Mesenteric fat pad (tissue), 1 donor: ENCODE results near the gene ITPR2. TPM values are rescaled to one million over a fixed set of nuclear protein-coding genes. Genes with fewer than 3 reads are reported as not detected.
"Not testable (repeated sequence)": the region's sequence is repeated elsewhere in the genome, so short reads cannot be mapped to it uniquely, and the experiment has no call there.

ENCODE experiments used
- DNase-seq: peaks from one replicate; pipeline ENCODE4 v3.0.0-alpha.2; 2020; ENCODE audit warnings: low spot score
- long read RNA-seq: library from polyadenylated mRNA; unstranded; transcript quantifications from one replicate; pipeline ENCODE4 v2.0.0, GENCODE V29; 2020
- total RNA-seq: library from RNA; stranded (reverse); fragmentation: NEBNext Ultra II Directional; extraction: Animal tissue kit (Norgen Biotek cat#: 25700); gene quantifications from one replicate; pipeline ENCODE4 v1.2.1, GENCODE V29; 2021
- donor health status: DM: yes; HTN: yes; CAD: no.

The ITPR2 gene
- total RNA-seq = 71.3 TPM
- long read RNA-seq, partial matches to known transcripts = 35 of 55 reads
- long read RNA-seq, other reads (novel, unspliced or antisense) = 20 of 55 reads

DNA sequence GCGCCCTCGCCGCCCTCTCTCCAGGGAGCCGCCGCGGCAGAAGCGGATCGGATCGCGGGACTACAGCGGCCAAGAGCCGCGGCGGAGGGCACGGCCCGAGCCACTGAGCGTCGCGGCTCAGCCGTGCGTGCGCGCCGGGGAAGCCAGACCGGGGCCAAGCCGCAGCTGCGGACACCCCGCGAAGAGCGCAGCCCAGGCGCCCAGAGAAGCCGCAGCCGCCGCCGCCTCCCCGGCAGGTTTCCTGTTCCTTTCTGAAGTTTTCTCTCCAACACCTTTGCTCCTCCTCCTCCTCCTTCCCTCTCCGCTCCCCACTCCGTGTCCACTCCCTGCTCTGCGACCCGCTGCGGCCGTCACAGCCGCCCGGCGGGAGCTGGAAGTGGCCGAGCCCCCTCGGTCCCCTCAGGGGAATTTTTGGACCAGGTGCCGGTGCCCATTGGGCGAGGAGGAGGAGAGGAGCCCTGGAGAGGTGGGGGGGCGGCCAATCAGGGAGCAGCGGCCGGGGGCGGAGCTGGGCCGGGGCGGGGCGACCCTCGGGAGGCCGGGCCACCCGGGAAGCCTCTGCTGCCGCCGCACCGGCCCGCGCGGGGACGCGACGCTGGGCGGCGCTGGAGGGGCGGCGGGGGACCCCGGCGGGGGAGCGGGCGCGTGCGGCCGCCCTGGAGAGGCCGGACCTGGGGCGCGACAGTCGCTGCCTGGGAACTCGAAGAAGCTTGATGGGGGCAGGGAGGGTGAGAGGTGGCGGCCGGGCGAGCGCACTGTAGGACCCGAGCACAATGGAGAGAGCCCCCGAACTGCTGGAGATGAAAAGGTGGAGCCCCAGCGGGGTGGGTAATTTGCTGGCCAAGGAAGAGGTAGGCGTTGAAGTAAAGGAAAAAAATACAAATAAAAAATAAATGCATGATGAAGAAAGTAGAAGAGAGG lies at the start of gene ITPR2:
ITPR2 (minus strand) TSS at position 373 of the 921 bp plus-strand sequence. CDS start 413 bp downstream, outside the sequence.
- peak; percentile 96 for DNase-seq

DNA sequence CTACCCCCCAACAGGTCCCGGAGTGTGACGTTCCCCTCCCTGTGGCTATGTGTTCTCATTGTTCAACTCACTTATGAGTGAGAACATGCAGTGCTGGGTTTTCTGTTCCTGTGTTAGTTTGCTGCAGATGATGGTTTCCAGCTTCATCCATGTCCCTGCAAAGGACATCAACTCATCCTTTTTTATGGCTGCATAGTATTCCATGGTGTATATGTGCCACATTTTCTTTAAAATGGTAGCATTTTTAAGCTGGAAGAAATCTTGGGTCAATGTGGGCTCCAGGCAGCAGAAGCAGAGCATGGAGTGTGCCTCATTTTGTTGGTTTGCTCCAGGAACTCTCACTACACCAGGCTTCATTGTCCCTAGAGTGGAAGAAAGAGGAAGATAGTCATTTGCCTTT lies 47.6 kb upstream of the ITPR2 start:
- DNase-seq = no peak

DNA sequence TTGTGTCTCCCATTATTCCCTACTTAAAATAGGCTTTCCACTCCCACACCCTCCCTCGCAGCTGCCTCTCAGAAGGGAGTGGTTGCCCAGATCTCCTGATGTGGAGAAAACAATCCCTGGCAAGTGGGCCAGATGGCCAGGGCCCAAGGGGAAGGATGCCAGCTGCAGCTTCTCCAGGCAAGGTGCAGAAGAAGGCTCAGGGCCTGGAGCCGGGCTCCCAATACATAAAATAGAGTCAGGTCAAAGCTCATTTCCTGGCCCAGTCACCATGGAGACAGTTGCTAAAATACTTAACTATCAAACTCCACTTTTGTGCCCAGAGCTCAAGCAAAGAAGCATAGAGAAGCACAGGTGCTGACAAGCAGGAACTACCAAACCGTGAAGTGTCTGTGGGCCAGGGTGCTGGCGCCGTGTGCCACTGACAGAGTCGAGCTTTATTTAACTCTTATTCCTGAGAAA lies 45.7 kb upstream of the ITPR2 start:
- no peak for DNase-seq

DNA sequence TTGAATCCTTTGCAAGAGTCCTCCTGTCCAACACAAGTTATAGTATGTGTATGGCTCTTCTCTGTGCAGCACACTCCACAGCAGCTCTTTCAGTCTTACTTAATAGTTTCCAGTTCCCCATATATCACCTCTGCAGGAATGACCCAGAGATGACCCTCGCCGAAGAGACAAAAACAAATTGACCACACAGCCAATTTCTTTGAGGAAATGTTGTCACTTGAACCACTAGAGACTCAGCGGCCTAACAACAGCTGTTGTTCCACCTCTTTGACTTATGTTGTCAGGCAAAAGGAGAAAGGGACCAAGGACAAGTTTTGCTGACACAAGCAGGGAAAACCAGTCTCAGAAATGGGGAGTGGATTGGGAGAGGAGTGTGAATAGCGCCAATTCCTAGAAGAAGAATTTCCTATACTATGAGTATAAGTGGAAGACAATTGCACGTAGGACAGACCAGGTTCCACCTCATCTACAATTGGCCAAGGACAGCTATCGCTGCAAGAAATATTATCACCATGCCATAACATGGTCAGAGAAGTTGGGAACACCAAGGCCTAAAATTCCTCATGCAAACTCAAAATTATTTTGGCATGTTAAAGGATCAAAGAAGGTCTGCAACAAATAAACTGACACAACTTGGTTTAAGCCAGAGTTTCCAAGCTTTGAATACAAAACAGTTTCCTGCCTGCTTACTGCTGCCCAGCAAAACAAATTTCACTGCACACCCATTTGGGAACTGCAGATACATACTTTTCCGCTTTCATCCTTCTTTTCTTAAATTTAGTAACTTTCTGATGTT lies 41.7 kb upstream of the ITPR2 start:
- DNase-seq = no peak

DNA sequence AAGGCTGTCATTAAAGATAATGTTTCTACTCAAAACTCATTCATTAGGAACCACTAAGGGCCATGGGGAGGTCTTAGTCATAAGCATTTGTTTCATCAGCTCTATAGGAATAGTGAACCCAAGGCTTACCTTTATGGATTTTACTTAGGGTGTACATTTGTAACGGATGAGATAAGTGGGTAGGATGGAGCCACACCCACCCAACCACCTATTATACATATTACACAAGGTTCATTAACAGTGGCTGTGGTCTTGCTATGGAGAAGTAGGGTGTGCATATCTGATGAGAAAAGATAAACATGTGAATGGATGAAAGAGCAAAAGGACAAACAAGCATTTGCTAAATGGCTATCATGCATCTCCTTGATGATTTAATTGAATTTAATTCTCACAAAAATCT lies 39.6 kb upstream of the ITPR2 start:
- no peak for DNase-seq

DNA sequence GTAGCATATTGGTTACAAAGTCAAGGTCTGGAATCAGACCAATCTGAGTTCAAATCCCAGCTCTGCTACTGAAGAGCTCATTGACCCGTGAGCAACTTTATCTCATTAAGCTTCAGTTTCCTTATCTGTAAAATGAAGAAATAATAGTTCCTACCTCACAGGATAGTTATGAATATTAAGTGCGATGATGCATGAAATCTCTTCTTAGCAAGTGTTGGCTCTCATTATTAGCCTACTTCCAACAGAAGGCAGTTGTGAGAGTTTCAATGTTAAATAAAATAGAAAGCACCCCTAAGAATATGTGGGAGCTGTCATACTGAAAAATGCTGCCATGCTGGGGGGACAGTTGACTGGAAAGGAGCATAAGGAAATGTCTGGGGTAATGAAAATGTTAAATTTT lies 39.0 kb upstream of the ITPR2 start:
- DNase-seq = no peak

DNA sequence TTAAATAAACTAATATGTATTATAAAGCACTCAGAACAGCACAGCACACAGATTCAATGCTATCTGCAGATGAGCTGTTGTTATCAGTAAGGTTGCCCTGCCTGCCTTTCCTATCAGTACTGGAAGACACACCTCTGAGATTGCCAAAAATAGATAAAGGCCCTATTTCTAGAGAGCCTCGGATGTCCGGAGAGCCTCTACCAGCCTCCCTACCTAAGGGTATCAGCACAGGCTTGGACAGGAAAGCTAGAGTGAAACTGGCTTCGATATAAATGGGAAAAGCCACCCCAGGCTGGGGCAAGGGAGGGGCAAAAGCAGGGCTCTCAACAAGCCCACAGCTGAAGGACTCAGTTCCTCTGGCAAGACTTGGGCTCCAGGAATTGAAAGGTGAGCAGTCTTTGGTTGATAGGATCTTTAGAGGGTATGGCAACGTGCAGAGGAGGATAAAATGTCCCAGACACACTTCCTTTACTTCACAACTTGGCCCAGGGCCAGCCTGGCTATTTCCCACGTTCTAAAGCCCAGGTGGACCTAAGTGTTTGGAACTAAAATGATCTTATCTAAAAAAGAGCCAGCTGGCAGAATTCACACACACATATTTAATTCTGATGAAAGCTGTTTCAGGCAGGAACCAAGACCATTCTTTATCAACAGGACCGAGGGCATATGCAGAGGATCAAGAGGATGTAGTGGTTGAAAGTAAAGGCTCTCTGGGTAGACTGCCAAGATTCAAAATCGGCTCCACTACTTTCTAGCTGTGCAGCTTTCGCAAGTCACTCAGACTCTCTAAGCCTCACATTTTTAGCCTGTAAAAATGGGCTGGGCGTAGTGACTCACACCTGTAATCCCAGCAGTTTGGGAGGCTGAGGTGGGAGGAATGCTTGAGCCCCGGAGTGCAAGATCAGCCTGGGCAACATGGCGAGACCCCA lies 37.8 kb upstream of the ITPR2 start:
- DNase-seq = no peak

DNA sequence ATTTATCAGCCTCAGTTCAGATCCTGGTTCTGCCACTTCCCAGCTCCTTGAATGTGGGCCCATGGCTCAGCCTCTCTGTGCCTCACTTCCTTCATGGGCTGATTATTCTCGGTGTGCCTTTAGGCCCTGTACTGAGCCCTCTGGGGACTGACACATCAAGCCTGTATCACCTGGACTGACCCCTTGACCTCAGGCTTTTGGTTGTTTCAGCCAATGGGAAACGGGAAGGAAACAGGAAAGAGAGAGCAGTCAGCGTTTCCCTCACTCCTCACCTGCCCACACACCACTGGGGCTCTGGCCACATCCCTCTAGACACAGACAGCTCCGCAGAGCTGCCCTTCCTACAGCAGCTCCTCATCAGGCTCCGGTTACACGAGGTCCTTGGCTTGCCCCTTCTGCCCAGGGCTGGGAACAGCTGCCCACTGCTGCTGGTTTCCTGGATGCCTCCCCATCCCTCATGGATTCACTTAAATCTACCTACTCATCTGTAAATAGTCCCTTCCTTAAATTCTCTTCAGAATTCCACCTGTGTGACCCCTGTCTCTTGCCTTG lies 37.0 kb upstream of the ITPR2 start:
- no peak for DNase-seq

DNA sequence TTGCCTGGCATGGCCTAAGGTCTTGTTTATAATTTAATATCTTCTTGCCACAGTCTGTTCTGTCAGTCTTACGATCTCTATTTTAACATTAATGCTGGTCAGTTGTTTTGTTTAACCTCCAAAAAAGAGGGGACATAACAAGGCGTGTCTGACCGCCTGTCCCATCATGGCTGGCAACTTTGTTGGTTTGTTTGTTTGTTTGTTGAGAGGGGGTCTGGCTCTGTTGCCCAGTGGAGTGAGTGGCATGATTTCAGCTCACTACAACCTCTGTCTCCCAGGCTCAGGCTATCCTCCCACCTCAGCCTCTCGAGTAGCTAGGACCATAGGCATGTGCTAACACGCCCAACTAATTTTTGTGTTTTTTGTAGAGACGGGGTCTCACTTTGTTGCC lies 36.1 kb upstream of the ITPR2 start:
- DNase-seq = no peak

DNA sequence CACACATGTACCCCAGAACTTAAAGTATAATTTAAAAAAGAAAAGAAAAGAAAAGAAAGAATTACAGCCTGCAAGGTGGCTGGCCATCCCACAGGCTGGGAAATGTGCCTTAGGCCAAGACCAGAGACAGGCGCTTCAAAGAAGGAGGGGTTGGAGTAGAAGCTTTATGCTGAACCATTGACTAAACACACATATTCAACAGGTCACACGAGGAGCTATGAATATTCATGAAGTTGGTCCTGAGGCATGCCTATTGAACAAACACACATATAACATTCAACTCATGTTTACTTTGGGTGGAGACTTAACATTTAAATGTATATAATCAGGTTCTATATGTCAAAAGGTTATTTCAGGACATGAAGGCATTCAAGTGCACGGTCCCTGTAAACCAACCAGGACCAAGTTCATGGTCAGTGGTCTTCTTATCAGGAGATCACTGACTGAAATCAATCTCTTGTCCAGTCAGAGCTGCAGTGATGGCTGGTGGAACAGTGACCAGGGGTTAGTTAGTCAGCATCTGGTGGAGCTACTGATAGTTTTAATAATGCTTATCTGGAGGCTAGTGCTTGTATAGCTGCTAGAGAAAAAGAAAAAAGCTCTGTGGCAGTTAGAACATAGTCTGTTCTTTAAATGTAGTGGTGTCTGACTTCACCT lies 35.6 kb upstream of the ITPR2 start:
- no peak for DNase-seq

DNA sequence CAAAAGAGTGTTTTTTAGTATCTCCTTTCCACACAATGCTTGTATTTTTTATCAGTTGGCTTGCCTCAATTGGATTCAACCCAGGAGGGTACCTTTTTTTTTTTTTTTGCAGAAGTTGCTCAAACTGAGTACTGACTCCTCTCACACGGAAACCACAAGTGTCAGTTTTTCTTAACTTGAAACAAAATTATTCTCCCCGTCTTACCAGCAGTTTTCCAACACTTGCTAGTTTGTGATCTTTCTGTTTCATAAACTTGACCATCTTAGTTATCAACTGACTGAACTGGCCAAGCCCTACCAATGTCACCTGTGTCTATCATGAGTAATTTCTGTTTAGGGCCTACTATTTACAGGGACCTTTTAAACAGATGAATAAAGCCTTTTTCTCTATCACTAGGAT lies 34.1 kb upstream of the ITPR2 start:
- no peak for DNase-seq

DNA sequence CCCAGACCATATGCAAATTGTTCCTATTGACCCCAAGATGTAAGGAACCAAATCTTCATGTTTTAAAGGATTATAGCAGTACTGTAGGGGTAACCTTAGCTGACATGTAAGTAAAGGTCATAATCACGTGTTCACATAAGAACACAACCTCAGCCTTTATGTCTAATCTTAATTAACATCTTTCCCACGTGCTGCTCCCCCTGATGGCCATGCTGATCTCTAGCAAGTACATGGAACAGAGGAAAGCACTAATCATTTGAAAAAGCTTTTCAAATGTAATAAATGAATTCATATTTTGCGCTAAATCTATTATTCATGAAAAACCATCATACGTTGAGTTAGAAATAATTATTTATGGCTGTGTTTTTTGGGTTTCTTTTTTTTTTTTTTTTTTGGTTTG lies 30.5 kb upstream of the ITPR2 start:
- no peak for DNase-seq

DNA sequence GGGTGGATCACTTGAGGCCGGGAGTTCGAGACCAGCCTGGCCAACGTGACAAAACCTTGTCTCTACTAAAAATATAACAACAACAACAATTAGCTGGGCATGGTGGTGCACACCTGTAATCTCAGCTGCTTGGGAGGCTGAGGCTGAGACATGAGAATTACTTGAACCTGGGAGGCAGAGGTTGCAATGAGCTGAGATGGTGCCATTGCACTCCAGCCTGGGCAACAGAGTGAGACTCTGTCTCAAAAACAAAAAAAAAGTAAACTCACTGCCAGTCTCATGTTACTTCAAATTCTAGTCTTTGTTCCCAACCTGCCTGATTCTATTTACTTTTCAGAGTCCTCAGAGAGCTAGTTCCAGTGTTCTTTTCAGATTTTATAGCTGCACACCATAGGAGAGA lies 29.8 kb upstream of the ITPR2 start:
- not testable (repeated sequence) for DNase-seq

DNA sequence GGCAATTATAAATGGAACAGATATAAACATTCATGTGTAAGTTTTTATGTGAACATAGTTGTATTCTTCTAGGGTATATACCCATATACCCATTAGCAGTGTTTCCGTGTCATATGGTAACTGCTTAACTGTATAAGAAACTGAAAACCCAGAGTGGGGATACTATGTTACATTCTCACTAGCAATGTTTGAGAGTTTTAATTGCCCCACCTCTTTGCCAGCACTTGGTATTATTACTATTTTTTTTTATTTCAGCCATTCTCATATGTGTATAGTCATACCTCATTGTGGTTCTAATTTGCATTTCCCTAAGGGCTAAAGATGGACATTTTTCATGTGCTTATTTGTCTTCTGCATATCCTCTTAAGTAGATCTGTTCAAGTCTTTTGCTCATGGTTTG lies 28.7 kb upstream of the ITPR2 start:
- DNase-seq = no peak

DNA sequence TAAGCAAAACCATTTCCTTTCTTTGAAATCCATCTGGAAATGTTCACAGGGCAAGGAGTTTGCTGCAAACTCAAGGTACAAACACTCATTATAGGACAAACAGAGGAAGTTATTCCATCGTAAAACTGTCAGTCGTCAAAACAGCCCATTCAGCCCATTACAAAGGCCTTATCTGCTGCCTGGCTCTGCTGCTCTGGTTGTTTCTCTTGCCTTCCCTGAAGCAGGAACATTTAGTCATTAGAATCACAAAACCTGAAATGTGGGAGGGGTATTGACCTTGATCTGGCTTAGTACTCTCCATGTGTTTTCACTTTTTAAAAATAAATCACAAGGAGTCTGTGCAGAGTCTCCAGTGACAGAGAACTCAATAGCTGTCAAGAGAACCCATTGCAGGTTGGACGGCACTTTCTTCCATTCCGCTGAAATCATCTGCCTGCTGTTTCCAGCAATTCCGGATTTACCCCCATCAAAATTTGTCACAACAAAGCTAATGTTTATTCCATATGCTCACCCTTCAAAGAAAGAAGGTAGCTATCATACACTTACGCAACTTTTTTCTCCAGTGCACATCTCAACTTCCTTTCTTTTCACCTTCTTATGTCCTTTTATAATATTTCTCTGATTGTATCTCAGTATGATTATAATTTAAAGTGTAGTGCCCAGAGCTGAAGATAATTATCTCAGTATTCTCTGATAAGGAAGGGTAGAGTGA lies 24.6 kb upstream of the ITPR2 start:
- no peak for DNase-seq

DNA sequence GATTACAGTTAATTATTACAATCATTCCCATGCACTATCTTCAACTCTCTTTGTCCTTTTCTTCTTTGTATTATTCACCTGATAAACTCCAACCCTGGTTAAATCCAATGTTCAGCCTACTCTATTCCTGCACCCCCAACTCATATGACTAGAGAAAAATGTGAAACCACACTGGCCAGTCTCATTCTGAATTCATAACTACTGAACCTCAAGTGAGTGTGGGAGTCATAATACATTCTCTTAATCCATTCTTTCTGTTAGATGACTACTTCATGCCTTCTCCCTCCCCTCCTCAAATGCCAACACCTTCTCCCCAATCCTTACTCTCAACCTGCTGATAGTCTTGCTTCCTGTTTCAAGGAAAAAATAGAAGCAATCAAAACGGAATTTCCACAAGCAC lies 22.3 kb upstream of the ITPR2 start:
- no peak for DNase-seq

DNA sequence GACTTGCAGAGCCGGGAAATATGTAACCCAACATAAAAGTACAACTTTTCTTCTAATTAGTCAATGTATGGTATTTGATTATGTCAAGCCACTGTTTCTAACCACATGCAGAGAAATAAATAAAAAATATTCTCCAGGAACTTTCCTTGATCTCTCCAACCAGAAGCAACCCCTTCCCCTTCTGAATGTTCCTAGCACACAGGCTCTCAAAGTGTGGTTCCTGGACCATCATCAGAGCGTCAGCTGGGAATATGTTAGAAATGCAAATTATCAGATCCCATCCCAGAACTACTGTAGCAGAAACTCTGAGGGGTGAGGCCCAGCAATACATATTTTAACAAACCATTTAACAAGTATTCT lies 21.0 kb upstream of the ITPR2 start:
- DNase-seq = no peak

DNA sequence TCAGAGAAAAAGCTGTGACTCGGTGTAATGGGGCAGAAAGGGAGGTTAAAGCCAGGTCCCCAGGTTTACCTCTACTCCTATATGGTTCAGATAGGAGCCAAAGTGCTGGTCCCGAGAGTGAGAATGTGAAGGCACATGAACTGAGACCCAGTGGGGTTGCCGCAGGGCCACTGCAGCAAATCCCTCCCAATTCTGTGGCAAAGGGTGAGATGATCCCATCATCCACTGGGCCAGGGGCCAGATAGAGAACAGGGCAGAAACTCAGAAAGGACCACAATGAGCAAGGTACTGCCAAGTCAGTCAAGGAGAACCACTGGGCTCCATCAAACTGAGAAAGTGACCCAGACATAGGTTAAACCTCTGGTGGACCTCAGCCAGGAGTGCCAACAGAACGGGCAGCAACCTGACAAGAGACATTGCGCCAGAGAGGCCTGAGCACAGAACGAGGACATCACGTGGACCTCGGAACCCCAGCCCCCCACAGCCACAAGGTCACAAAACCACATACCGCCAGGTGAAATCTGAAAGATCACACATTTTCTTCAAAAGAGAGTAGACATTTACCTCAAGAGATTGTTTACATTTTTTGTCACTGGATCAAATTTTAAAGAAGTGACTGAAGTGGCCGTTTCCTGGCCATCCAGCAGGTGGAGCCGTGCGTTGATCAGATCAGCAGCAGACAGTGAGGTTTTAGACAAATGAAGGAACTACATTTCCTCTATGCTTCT lies 20.5 kb upstream of the ITPR2 start:
- DNase-seq = no peak
